Measurements from ENCODE around the gene B3GALT6. TPM values are rescaled to one million over a fixed set of nuclear protein-coding genes. Genes with fewer than 3 reads are reported as not detected.

The B3GALT6 gene
- total and polyA plus RNA-seq, 2 experiments from 2014 or later: 28.9 to 36.3 TPM

- no peak overlapping the region for H3K4me3 ChIP-seq
- no peaks in the 10 kb centered on the region for H3K9me3 ChIP-seq (ENCODE audit: low read depth)
- WGBS (ENCODE audit: low lambda C conversion rate, missing lambda C conversion rate): 94% methylated on average over 21 of the region's 21 CpGs
- H4K20me1 ChIP-seq (ENCODE audit: insufficient read depth, poor library complexity, severe bottlenecking): peaks cover 3% of the 10 kb centered on the region
- H3K27me3 ChIP-seq: no peaks in the 10 kb centered on the region
- H3K27ac ChIP-seq: no peak overlapping the region
- no peak overlapping the region for H3K4me2 ChIP-seq
- H2AFZ ChIP-seq: no peak overlapping the region
- H3K4me1 ChIP-seq (ENCODE audit: insufficient read depth): no peaks in the 10 kb centered on the region
- no peaks in the 10 kb centered on the region for H3K9me2 ChIP-seq (replicated peaks; ENCODE audit: insufficient read depth)
- no peak for TF ChIP-seq EZH2 (IDR thresholded peaks at IDR 0.05; ENCODE audit: borderline replicate concordance)
- H3K36me3 ChIP-seq (replicated peaks; ENCODE audit: insufficient read depth, low read depth): no peaks in the 10 kb centered on the region
- H3K79me2 ChIP-seq: no peaks in the 10 kb centered on the region
- DNase-seq (ENCODE audit: low spot score): no peak
Measured at GRCh38 chr1:1215881-1216605, 16.0 kb upstream of the B3GALT6 start.

- H3K4me1 ChIP-seq (ENCODE audit: insufficient read depth): no peaks in the 10 kb centered on the region
- no peaks in the 10 kb centered on the region for H3K9me3 ChIP-seq (ENCODE audit: low read depth)
- H2AFZ ChIP-seq: no peak overlapping the region
- H4K20me1 ChIP-seq (ENCODE audit: insufficient read depth, poor library complexity, severe bottlenecking): peaks cover 3% of the 10 kb centered on the region
- 97% methylated on average over 73 of the region's 74 CpGs for WGBS (ENCODE audit: low lambda C conversion rate, missing lambda C conversion rate)
- no peaks in the 10 kb centered on the region for H3K36me3 ChIP-seq (replicated peaks; ENCODE audit: insufficient read depth, low read depth)
- no peak overlapping the region for H3K27ac ChIP-seq
- no peak for DNase-seq (ENCODE audit: low spot score)
- H3K9me2 ChIP-seq (replicated peaks; ENCODE audit: insufficient read depth): no peaks in the 10 kb centered on the region
- H3K4me3 ChIP-seq: no peak overlapping the region
- no peaks in the 10 kb centered on the region for H3K27me3 ChIP-seq
- no peak overlapping the region for H3K4me2 ChIP-seq
- TF ChIP-seq EZH2phosphoT487 (IDR thresholded peaks at IDR 0.05; ENCODE audit: low read depth, severe bottlenecking, unreplicated experiment) (no peak), EZH2 (IDR thresholded peaks at IDR 0.05; ENCODE audit: borderline replicate concordance) (no peak), CTCF (IDR thresholded peaks at IDR 0.05; ENCODE audit: poor library complexity) (no peak)
- H3K79me2 ChIP-seq: no peaks in the 10 kb centered on the region
Measured at GRCh38 chr1:1216770-1217620, 15.0 kb upstream of the B3GALT6 start.

- 94% methylated on average over 37 of the region's 52 CpGs for WGBS (ENCODE audit: low lambda C conversion rate, missing lambda C conversion rate)
Measured at GRCh38 chr1:1217621-1218523, 14.2 kb upstream of the B3GALT6 start.

More at GRCh38 chr1:1217621-1218523, 14.2 kb upstream of the B3GALT6 start:
- H4K20me1 ChIP-seq (ENCODE audit: insufficient read depth, poor library complexity, severe bottlenecking): peaks cover 3% of the 10 kb centered on the region
- no peak overlapping the region for H3K27ac ChIP-seq
- TF ChIP-seq CTCF (IDR thresholded peaks at IDR 0.05; ENCODE audit: poor library complexity) (no peak), EZH2 (IDR thresholded peaks at IDR 0.05; ENCODE audit: borderline replicate concordance) (no peak), EZH2phosphoT487 (IDR thresholded peaks at IDR 0.05; ENCODE audit: low read depth, severe bottlenecking, unreplicated experiment) (no peak)
- H3K36me3 ChIP-seq (replicated peaks; ENCODE audit: insufficient read depth, low read depth): no peaks in the 10 kb centered on the region
- no peaks in the 10 kb centered on the region for H3K27me3 ChIP-seq
- H3K4me3 ChIP-seq: no peak overlapping the region
- no peaks in the 10 kb centered on the region for H3K4me1 ChIP-seq (ENCODE audit: insufficient read depth)
- H3K9me2 ChIP-seq (replicated peaks; ENCODE audit: insufficient read depth): no peaks in the 10 kb centered on the region
- H3K79me2 ChIP-seq: no peaks in the 10 kb centered on the region
- H3K9me3 ChIP-seq (ENCODE audit: low read depth): no peaks in the 10 kb centered on the region
- DNase-seq (ENCODE audit: low spot score): no peak
- no peak overlapping the region for H2AFZ ChIP-seq
- H3K4me2 ChIP-seq: no peak overlapping the region

Data from hepatocyte (in vitro differentiated cells).